Breast epithelium (tissue), 4 donors: ENCODE measurements around the gene GLIS2. TPM values are rescaled to one million over a fixed set of nuclear protein-coding genes. Genes with fewer than 3 reads are reported as not detected.

Experiments used
- DNase-seq, 2 donors: peaks; one replicate each; pipeline ENCODE4 v3.0.0-alpha.2; 2019; ENCODE audit warnings: low spot score in 2 of 2
- H3K27ac ChIP-seq, 2 donors: fragments of 200-600 bp; sonication (generic) in 1 of 2; one replicate each; pipeline ENCODE4 v1.5.1; 2016 to 2019; ENCODE audit warnings: mild to moderate bottlenecking in 1 of 2
- H3K27me3 ChIP-seq, 2 donors: fragments of 200-600 bp; sonication (generic) in 1 of 2; one replicate each; pipeline versions ENCODE4 v1.5.1 to v1.6.0; 2017 to 2019; ENCODE audit warnings: control low read depth in 1 of 2, mild to moderate bottlenecking in 1 of 2
- H3K36me3 ChIP-seq: fragments of 200-600 bp; one replicate; pipeline ENCODE4 v1.5.1; 2019
- H3K4me1 ChIP-seq, 2 donors: fragments of 200-600 bp; sonication (generic); one replicate each; pipeline ENCODE4 v1.5.1; 2016 to 2019; ENCODE audit warnings: control low read depth in 1 of 2
- H3K4me3 ChIP-seq, 3 donors: fragments of 200-600 bp; sonication (generic); 1 replicate in 2 of 3; 2 replicates in 1 of 3; pipeline ENCODE4 v1.5.1; 2016 to 2019; ENCODE audit warnings: mild to moderate bottlenecking in 3 of 3, moderate library complexity in 2 of 3
- H3K9me3 ChIP-seq, 2 donors: fragments of 200-600 bp; sonication (generic) in 1 of 2; one replicate each; pipeline ENCODE4 v1.5.1; 2016 to 2019; ENCODE audit warnings: control low read depth in 1 of 2
- CTCF ChIP-seq, 3 donors: fragments of 450-650 bp; IDR thresholded peaks; one replicate each; pipeline ENCODE4 v1.5.1; 2016 to 2017; ENCODE audit warnings: antibody characterized with exemption in 3 of 3, mild to moderate bottlenecking in 3 of 3, moderate library complexity in 3 of 3
- POLR2A ChIP-seq: fragments of 450-650 bp; IDR thresholded peaks from one replicate; pipeline ENCODE4 v1.6.1; 2016; ENCODE audit warnings: antibody characterized with exemption, mild to moderate bottlenecking, moderate library complexity
- POLR2AphosphoS5 ChIP-seq, 3 donors: sonication (generic); formaldehyde crosslinking; IDR thresholded peaks; one replicate each; pipeline ENCODE4 v1.6.1; 2017; ENCODE audit warnings: antibody characterized with exemption in 3 of 3
- intact Hi-C: fragments of 100-400 bp; cut with DNase I; formaldehyde crosslinking; loops from one replicate; pipeline ENCODE4 v1.15.1; 2023; ENCODE audit warnings: low total_unique reads
- total RNA-seq, 3 donors: library from RNA; depleted of rRNA; stranded (reverse); fragments of >200 nt; gene quantifications; one replicate each; pipeline ENCODE4 v1.1.0, GENCODE V29; 2016

Gene GLIS2
- total RNA-seq, 3 donors from 2014 or later, result 0.96 to 3.9 (median 1.5) TPM

- no peaks in the 10 kb centered on the region for H3K27me3 ChIP-seq
- peaks cover 19 to 31% of the 10 kb centered on the region in 2 donors for H3K4me1 ChIP-seq
- intact Hi-C loops, result no loop called here
- no peaks in the 10 kb centered on the region for H3K36me3 ChIP-seq
- no peaks in the 10 kb centered on the region for H3K9me3 ChIP-seq
- H3K27ac ChIP-seq, result peak overlapping the region; percentile 62 to 97
- peak overlapping the region in 1 of 3 donors; percentile 49 for H3K4me3 ChIP-seq
- no peak for DNase-seq
- TF ChIP-seq POLR2A (no peak), POLR2AphosphoS5 (IDR thresholded peaks at IDR 0.05) (no peak), CTCF (IDR thresholded peaks at IDR 0.05) (no peak)
These were observed 3.1 kb downstream of the GLIS2 start for GRCh38 chr16:4318967-4319366.

GRCh38 chr16:4319454-4320421 lies 3.9 kb downstream of the GLIS2 start:
- H3K4me1 ChIP-seq, result peaks cover 24 to 39% of the 10 kb centered on the region in 2 donors
- intact Hi-C loops, result loop anchor here (10.0 kb wide), 1 partner anchor 45 kb away; the partner anchor contains the start of gene TFAP4

GRCh38 chr16:4320571-4321137 lies 4.8 kb downstream of the GLIS2 start:
- H3K4me1 ChIP-seq, result peaks cover 28 to 44% of the 10 kb centered on the region in 2 donors
- TF ChIP-seq POLR2AphosphoS5 (IDR thresholded peaks at IDR 0.05), result no peak
- TF ChIP-seq POLR2A, result no peak
- no peak for TF ChIP-seq CTCF (IDR thresholded peaks at IDR 0.05)
- H3K27ac ChIP-seq, result peak overlapping the region; percentile 62 to 97
- no peaks in the 10 kb centered on the region for H3K27me3 ChIP-seq
- no peak for DNase-seq
- H3K9me3 ChIP-seq, result no peaks in the 10 kb centered on the region
- peak overlapping the region in 1 of 3 donors; percentile 49 for H3K4me3 ChIP-seq
- no peaks in the 10 kb centered on the region for H3K36me3 ChIP-seq
- intact Hi-C loops, result loop anchor here (10.0 kb wide), 1 partner anchor 46 kb away; the partner anchor contains the start of gene TFAP4

More at GRCh38 chr16:4319454-4320421, 3.9 kb downstream of the GLIS2 start:
- H3K36me3 ChIP-seq, result no peaks in the 10 kb centered on the region
- no peaks in the 10 kb centered on the region for H3K9me3 ChIP-seq
- peak overlapping the region in 2 of 3 donors; percentile 5 to 49 for H3K4me3 ChIP-seq
- peak overlapping the region; percentile 62 to 97 for H3K27ac ChIP-seq
- DNase-seq, result no peak
- no peak for TF ChIP-seq POLR2A
- no peak for TF ChIP-seq POLR2AphosphoS5 (IDR thresholded peaks at IDR 0.05)
- no peak for TF ChIP-seq CTCF (IDR thresholded peaks at IDR 0.05)
- no peaks in the 10 kb centered on the region for H3K27me3 ChIP-seq

GRCh38 chr16:4321286-4322120 lies 5.6 kb downstream of the GLIS2 start:
- intact Hi-C loops, result loop anchor here (10.0 kb wide), 1 partner anchor 47 kb away; the partner anchor contains the start of gene TFAP4
- H3K27ac ChIP-seq, result peak overlapping the region; percentile 62 to 97
- no peak overlapping the region for H3K4me3 ChIP-seq
- H3K4me1 ChIP-seq, result peaks cover 28 to 44% of the 10 kb centered on the region in 2 donors
- H3K36me3 ChIP-seq, result no peaks in the 10 kb centered on the region
- TF ChIP-seq CTCF (IDR thresholded peaks at IDR 0.05) (no peak), POLR2AphosphoS5 (IDR thresholded peaks at IDR 0.05) (no peak), POLR2A (no peak)
- no peaks in the 10 kb centered on the region for H3K9me3 ChIP-seq
- no peaks in the 10 kb centered on the region for H3K27me3 ChIP-seq
- no peak for DNase-seq
